H1 (cell line): ENCODE measurements around the gene DENND1A. TPM values are rescaled to one million over a fixed set of nuclear protein-coding genes. Genes with fewer than 3 reads are reported as not detected.

Experiments
- CTCF ChIA-PET: fragments of 300-600 bp; sonication (Branson Sonifier 250); formaldehyde crosslinking; loops from one replicate; lab custom pipeline; 2021; ENCODE audit not compliant: partially characterized antibody; lab: Charles Lee
- POLR2A ChIA-PET: fragments of 300-600 bp; sonication (Branson Sonifier 250); formaldehyde crosslinking; loops from one replicate; lab custom pipeline; 2021; ENCODE audit warnings: inconsistent platforms; ENCODE audit not compliant: partially characterized antibody; lab: Charles Lee
- DNase-seq, 2 experiments: peaks; one replicate each; pipeline versions ENCODE4 v3.0.0 to v3.0.0-alpha.2; 2010 to 2022; ENCODE audit warnings: low spot score in 2 of 2, low read depth in 1 of 2, mixed read lengths in 1 of 2
- FAIRE-seq: peaks from 2 replicates; lab custom pipeline; 2011; peaks lifted over from hg19 to GRCh38; lab: Jason Lieb, UNC
- H2AFZ ChIP-seq: 2 replicates; pipeline ENCODE4 v1.8.1; 2012; ENCODE audit warnings: low read length, inconsistent platforms
- H2AK5ac ChIP-seq: 2 replicates; pipeline ENCODE4 v1.6.1; 2013; ENCODE audit warnings: low read depth, low read length
- H2BK120ac ChIP-seq: replicated peaks from 2 replicates; pipeline ENCODE3; 2013; ENCODE audit warnings: low read depth, low read length, inconsistent platforms
- H2BK12ac ChIP-seq: 2 replicates; pipeline ENCODE4 v1.6.1; 2013; ENCODE audit warnings: low read depth, low read length
- H2BK15ac ChIP-seq: 2 replicates; pipeline ENCODE4 v1.6.1; 2013; ENCODE audit warnings: low read length
- H2BK20ac ChIP-seq: 2 replicates; pipeline ENCODE4 v1.6.1; 2013; ENCODE audit warnings: low read length
- H2BK5ac ChIP-seq: 2 replicates; pipeline ENCODE4 v1.6.1; 2013; ENCODE audit warnings: low read depth, low read length
- H3K14ac ChIP-seq: 2 replicates; pipeline ENCODE4 v1.6.1; 2013; ENCODE audit warnings: inconsistent platforms; ENCODE audit not compliant: insufficient read length
- H3K18ac ChIP-seq: 2 replicates; pipeline ENCODE4 v1.6.1; 2013; ENCODE audit warnings: low read length; ENCODE audit errors: extremely low read depth
- H3K23ac ChIP-seq: 2 replicates; pipeline ENCODE4 v1.6.1; 2013; ENCODE audit warnings: inconsistent platforms; ENCODE audit not compliant: insufficient read length
- H3K23me2 ChIP-seq: 2 replicates; pipeline ENCODE4 v1.6.1; 2013; ENCODE audit warnings: low read depth, low read length
- H3K27ac ChIP-seq: 2 replicates; pipeline ENCODE4 v1.6.1; 2011; ENCODE audit warnings: low read depth, low read length, inconsistent platforms
- H3K27me3 ChIP-seq, 4 experiments: replicated peaks in 1 of 4; 1 replicate in 1 of 4; 2 replicates in 3 of 4; pipeline versions ENCODE4 v1.6.1 to v1.8.1; 2011 to 2013; ENCODE audit warnings: low read length in 3 of 4, mild to moderate bottlenecking in 3 of 4, inconsistent platforms in 2 of 4, mixed read lengths in 2 of 4, moderate library complexity in 1 of 4; ENCODE audit not compliant: control insufficient read depth in 3 of 4, insufficient read depth in 3 of 4; ENCODE audit errors: extremely low read depth in 1 of 4
- H3K36me3 ChIP-seq, 4 experiments: 2 replicates each; pipeline versions ENCODE4 v1.6.1 to v1.8.1; 2011 to 2013; ENCODE audit warnings: mild to moderate bottlenecking in 4 of 4, low read length in 3 of 4, moderate library complexity in 2 of 4, control low read depth in 1 of 4, inconsistent platforms in 1 of 4; ENCODE audit not compliant: insufficient read depth in 4 of 4, control insufficient read depth in 2 of 4
- H3K4ac ChIP-seq: replicated peaks from 2 replicates; pipeline ENCODE3; 2013; ENCODE audit warnings: low read length, low read depth, mixed read lengths, inconsistent platforms; ENCODE audit not compliant: insufficient read length
- H3K4me1 ChIP-seq, 4 experiments: replicated peaks in 1 of 4; 1 replicate in 1 of 4; 2 replicates in 3 of 4; pipeline versions ENCODE4 v1.6.1 to v1.8.1; 2011 to 2013; ENCODE audit warnings: low read length in 3 of 4, inconsistent platforms in 2 of 4, mixed read lengths in 1 of 4; ENCODE audit not compliant: insufficient read depth in 4 of 4, control insufficient read depth in 3 of 4
- H3K4me2 ChIP-seq, 2 experiments: 2 replicates each; pipeline versions ENCODE4 v1.6.1 to v1.8.1; 2011 to 2013; ENCODE audit warnings: low read depth in 2 of 2, low read length in 2 of 2, control low read depth in 1 of 2, inconsistent platforms in 1 of 2, mild to moderate bottlenecking in 1 of 2; ENCODE audit not compliant: insufficient read depth in 1 of 2
- H3K4me3 ChIP-seq, 4 experiments: fragments of 200-600, 300-600 bp in 1 of 4; sonication (generic), shearing (Covaris generic), sonication (Bioruptor Twin) in 1 of 4; 2 replicates each; pipeline versions ENCODE4 v1.5.1 to v1.8.1; 2011 to 2016; ENCODE audit warnings: low read length in 4 of 4, low read depth in 3 of 4, control low read depth in 2 of 4, inconsistent platforms in 2 of 4, mild to moderate bottlenecking in 2 of 4, mixed read lengths in 1 of 4, moderate library complexity in 1 of 4; ENCODE audit not compliant: insufficient read depth in 2 of 4; ENCODE audit errors: extremely low read depth in 1 of 4
- H3K56ac ChIP-seq: replicated peaks from 2 replicates; pipeline ENCODE3; 2013; ENCODE audit warnings: low read depth, mild to moderate bottlenecking, mixed read lengths, low read length, inconsistent platforms; ENCODE audit not compliant: insufficient read length
- H3K79me1 ChIP-seq: 2 replicates; pipeline ENCODE4 v1.6.1; 2013; ENCODE audit warnings: low read depth, low read length, control low read depth
- H3K79me2 ChIP-seq, 2 experiments: 2 replicates each; pipeline versions ENCODE4 v1.6.1 to v1.8.1; 2012 to 2013; ENCODE audit warnings: low read length in 2 of 2, mild to moderate bottlenecking in 2 of 2, inconsistent platforms in 1 of 2; ENCODE audit not compliant: insufficient read depth in 2 of 2, control insufficient read depth in 1 of 2
- H3K9ac ChIP-seq, 4 experiments: replicated peaks in 1 of 4; 1 replicate in 1 of 4; 2 replicates in 3 of 4; pipeline versions ENCODE4 v1.6.1 to v1.8.1; 2011 to 2013; ENCODE audit warnings: low read depth in 3 of 4, low read length in 3 of 4, control low read depth in 2 of 4, mild to moderate bottlenecking in 2 of 4, moderate library complexity in 2 of 4, inconsistent platforms in 1 of 4; ENCODE audit errors: extremely low read depth in 1 of 4
- H3K9me3 ChIP-seq, 2 experiments: 2 replicates each; pipeline versions ENCODE4 v1.6.1 to v1.8.1; 2012 to 2013; ENCODE audit warnings: mild to moderate bottlenecking in 2 of 2, moderate library complexity in 2 of 2, control low read depth in 1 of 2, inconsistent platforms in 1 of 2, low read depth in 1 of 2, low read length in 1 of 2, mixed read lengths in 1 of 2; ENCODE audit not compliant: insufficient read depth in 2 of 2
- H4K20me1 ChIP-seq, 2 experiments: replicated peaks in 1 of 2; 2 replicates each; pipeline versions ENCODE3 to v1.8.1; 2011 to 2013; ENCODE audit warnings: inconsistent platforms in 2 of 2, low read length in 2 of 2, mild to moderate bottlenecking in 1 of 2; ENCODE audit not compliant: insufficient read depth in 2 of 2, control insufficient read depth in 1 of 2
- H4K5ac ChIP-seq: 2 replicates; pipeline ENCODE4 v1.6.1; 2013; ENCODE audit warnings: low read length, low read depth, mixed read lengths, inconsistent platforms; ENCODE audit not compliant: insufficient read length
- H4K8ac ChIP-seq: 2 replicates; pipeline ENCODE4 v1.8.0; 2013; ENCODE audit warnings: mild to moderate bottlenecking, moderate library complexity, low read length, inconsistent platforms; ENCODE audit not compliant: insufficient read depth; ENCODE audit errors: extremely low read depth
- H4K91ac ChIP-seq: replicated peaks from 2 replicates; pipeline ENCODE3; 2013; ENCODE audit warnings: low read length, mixed read lengths, inconsistent platforms; ENCODE audit not compliant: insufficient read length
- HDAC2 ChIP-seq, 2 experiments: fragments of 300-600 bp in 1 of 2; sonication (generic) in 1 of 2; IDR thresholded peaks; 2 replicates each; pipeline ENCODE4 v1.6.1; 2011 to 2012; ENCODE audit warnings: low read depth in 2 of 2, low read length in 2 of 2, mild to moderate bottlenecking in 2 of 2, moderate library complexity in 2 of 2, borderline replicate concordance in 1 of 2, inconsistent platforms in 1 of 2
- RNF2 ChIP-seq: fragments of 200-900, 300-1000 bp; sonication (generic); IDR thresholded peaks from 2 replicates; pipeline ENCODE4 v1.7.1; 2016; ENCODE audit warnings: borderline replicate concordance, low read depth, mild to moderate bottlenecking, antibody characterized with exemption, low read length; ENCODE audit not compliant: poor library complexity, severe bottlenecking; ENCODE audit errors: missing control alignments
- SP1 ChIP-seq: IDR thresholded peaks from 2 replicates; pipeline ENCODE4 v1.6.1; 2011; ENCODE audit warnings: low read depth, low read length
- SP2 ChIP-seq: IDR thresholded peaks from 2 replicates; pipeline ENCODE4 v1.6.1; 2012; ENCODE audit warnings: mild to moderate bottlenecking, low read length, inconsistent platforms
- WGBS, 2 experiments: shearing (Covaris generic) in 1 of 2; methylation state at CpG; one replicate each; pipeline versions ENCODE4 v1.1.6 to v1.1.7; 2013 to 2015; ENCODE audit warnings: low lambda C conversion rate in 2 of 2, mixed read lengths in 2 of 2, inconsistent platforms in 1 of 2, low coverage in 1 of 2, missing lambda C conversion rate in 1 of 2; ENCODE audit not compliant: insufficient replicate concordance in 2 of 2, insufficient coverage in 1 of 2, insufficient read length in 1 of 2; ENCODE audit errors: extremely low coverage in 1 of 2, missing lambda C conversion rate in 1 of 2; 5-methylcytosine and 5-hydroxymethylcytosine counted together
- polyA plus RNA-seq, 7 experiments: library from polyadenylated mRNA; depleted of rRNA in 3 of 7; stranded (reverse) in 5 of 7; unstranded in 2 of 7; fragments of >200 nt in 5 of 7; fragments of 200-250 nt in 2 of 7; gene quantifications; 1 replicate in 5 of 7; 2 replicates in 1 of 7; 4 replicates in 1 of 7; pipeline versions ENCODE4 v1.2.1 to v1.2.3, GENCODE V29; 2011 to 2013; ENCODE audit warnings: missing spikeins in 2 of 7, mixed read lengths in 2 of 7
- total RNA-seq: library from RNA; stranded (reverse); fragmentation: NEBNext Ultra II Directional; extraction: Animal tissue kit (Norgen Biotek cat#: 25700); gene quantifications from 2 replicates; pipeline ENCODE4 v1.2.1, GENCODE V29; 2021
- TF ChIP-seq, protein P1 (sequence below): IDR thresholded peaks from 2 replicates; pipeline ENCODE4 v1.6.1; 2011; ENCODE audit warnings: low read depth, mild to moderate bottlenecking, low read length; ENCODE audit not compliant: insufficient read depth

Gene DENND1A
- total and polyA plus RNA-seq, 2 of the 8 experiments (the other 6 are each of a cell fraction or from before 2014, with no cell fraction given): 24.1 to 26.4 TPM

DNA sequence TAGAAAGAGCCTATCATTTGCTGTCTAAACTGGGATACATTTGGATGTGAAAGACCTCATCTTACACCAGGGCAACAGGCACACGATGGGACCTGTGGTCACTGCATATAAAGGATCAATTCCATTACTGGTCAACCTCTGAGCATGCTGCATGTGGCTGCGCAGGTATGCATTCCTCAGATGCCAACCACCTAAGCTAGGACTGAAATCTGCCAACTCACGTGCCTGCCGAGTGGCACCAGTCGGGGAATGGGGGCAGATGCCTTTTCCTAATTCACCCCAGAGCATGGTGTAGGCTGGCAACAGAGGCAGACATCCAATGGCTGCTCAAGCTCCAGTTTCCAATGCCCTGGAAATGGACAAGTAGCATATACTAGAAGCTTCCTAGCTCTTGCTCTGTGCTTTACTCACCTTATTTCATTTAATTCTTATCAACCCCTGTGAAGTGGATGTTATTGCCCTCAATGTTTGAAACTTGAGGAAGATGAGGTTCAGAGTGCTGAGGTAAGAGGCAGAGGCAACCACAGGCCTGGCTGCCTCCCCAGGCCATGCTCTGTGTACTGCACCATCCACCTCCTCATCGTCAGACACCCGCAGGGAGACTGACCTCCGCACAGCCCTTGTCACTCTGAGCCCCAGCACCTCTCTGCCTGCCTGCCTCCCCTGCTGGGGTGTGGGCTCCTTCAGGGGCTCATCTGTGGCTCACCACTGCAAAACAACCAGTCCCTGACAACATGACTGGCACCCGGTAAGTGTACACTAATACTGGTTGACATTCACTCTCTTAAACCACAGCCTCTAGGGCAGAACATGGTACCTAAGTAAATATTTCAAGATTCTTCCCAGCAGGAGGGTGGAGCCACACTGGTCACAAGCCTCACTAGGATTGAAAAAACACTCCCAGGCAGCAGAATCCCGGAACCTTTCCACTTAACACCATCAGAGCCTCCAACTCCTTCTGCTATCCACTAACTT, 345.4 kb downstream of the DENND1A start:
- H2AFZ ChIP-seq: no peak overlapping the region
- H3K56ac ChIP-seq: no peak overlapping the region
- no peak overlapping the region for H3K4me2 ChIP-seq
- H3K79me2 ChIP-seq: no peaks in the 10 kb centered on the region
- H3K23me2 ChIP-seq: no peaks in the 10 kb centered on the region
- H3K9me3 ChIP-seq: peaks cover 3 to 5% of the 10 kb centered on the region in 2 experiments; a peak in 3 of 4 replicates
- no peak overlapping the region; the same call in 1 of the 2 replicates for H4K8ac ChIP-seq
- H2BK120ac ChIP-seq: no peak overlapping the region
- H2AK5ac ChIP-seq: no peak overlapping the region
- DNase-seq: no peak
- H2BK20ac ChIP-seq: no peak overlapping the region
- H3K9ac ChIP-seq: no peak overlapping the region
- H4K20me1 ChIP-seq: no peaks in the 10 kb centered on the region
- H3K79me1 ChIP-seq: no peaks in the 10 kb centered on the region
- no peak overlapping the region for H4K5ac ChIP-seq
- H2BK15ac ChIP-seq: no peak overlapping the region
- 92% methylated on average over 10 of the region's 10 CpGs; no CpG with 5 or more reads in 1 of the 2 experiments for WGBS, 2 experiments
- no peaks in the 10 kb centered on the region for H3K36me3 ChIP-seq
- no peak overlapping the region for H3K14ac ChIP-seq
- H2BK5ac ChIP-seq: no peak overlapping the region
- H2BK12ac ChIP-seq: no peak overlapping the region
- POLR2A ChIA-PET: no interaction called here
- no peaks in the 10 kb centered on the region; a peak in 1 of 7 replicates for H3K27me3 ChIP-seq
- TF ChIP-seq, protein P1, sequence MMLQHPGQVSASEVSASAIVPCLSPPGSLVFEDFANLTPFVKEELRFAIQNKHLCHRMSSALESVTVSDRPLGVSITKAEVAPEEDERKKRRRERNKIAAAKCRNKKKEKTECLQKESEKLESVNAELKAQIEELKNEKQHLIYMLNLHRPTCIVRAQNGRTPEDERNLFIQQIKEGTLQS: no peak
- TF ChIP-seq SP1: no peak
- no peak for TF ChIP-seq HDAC2 (IDR thresholded peaks at IDR 0.05; ENCODE audit: borderline replicate concordance in 1 of 2, low read depth in 2 of 2, low read length in 2 of 2)
- TF ChIP-seq SP2: no peak
- TF ChIP-seq RNF2: no peak
- TF ChIP-seq, all 59 proteins: peak for 0
- H3K27ac ChIP-seq: no peak overlapping the region
- H4K91ac ChIP-seq: no peak overlapping the region
- H3K4me3 ChIP-seq: no peak overlapping the region
- H3K18ac ChIP-seq: no peak overlapping the region
- CTCF ChIA-PET: interaction anchor here (0.6 kb wide), 1 partner anchor 524 kb away, joined by 3 read pairs; no protein-coding TSS in a partner anchor
- FAIRE-seq: no peak
- H3K4ac ChIP-seq: no peak overlapping the region
- no peak overlapping the region for H3K23ac ChIP-seq
- no peaks in the 10 kb centered on the region; a peak in 1 of 7 replicates for H3K4me1 ChIP-seq
